Measurements from ENCODE around the gene TCEAL9. TPM values are rescaled to one million over a fixed set of nuclear protein-coding genes. Genes with fewer than 3 reads are reported as not detected.

Gene TCEAL9, protein sequence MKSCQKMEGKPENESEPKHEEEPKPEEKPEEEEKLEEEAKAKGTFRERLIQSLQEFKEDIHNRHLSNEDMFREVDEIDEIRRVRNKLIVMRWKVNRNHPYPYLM
- total RNA-seq (under 1 TPM in 1 of 2 donors, not detected in 1; 0.55 TPM), total RNA-seq (0.15 to 0.93 reads per million in 2 donors)

DNA sequence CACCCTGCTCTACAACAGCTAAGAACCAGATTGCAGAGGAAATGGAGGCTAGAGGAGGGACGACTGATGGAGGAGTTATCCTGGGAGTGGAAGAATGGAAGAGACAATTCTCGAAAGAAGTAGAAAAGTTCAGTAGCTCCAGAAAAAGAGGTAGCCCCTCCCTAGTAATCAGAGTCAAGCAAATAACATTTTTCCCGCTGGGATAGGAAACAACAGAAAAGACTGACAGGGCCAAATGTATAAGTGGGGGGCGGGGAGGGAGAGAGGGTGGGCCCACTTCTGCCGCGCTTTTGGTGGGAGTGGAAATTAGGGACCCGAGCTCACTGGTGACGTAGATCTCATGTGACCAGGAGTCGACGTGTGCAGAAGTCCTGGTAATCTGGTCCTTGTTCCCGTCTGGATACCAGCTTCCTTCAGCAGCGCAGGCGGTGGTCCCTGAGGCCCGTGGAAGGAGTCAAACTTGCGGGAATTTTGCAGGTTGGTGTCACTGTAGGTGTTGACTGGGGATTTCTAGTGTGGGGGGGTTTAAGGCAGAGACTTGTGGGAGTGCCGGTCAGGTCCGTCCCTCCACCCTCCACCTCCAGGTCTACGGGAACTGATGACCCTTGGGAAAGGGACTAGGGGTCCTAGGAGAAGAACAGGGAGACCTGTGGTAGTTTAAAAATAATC, at the start of gene TCEAL9:
Gene TCEAL9, plus strand, starts transcription at position 377 of the 669 bp plus-strand sequence. CDS start 1,179 bp downstream, outside the sequence.
- ATAC-seq = no peak
- Mint-ChIP-seq H3K36me3 (ENCODE audit: low read depth) (peaks cover 2% of the 10 kb centered on the region), H3K27ac (no peak within 1 kb of the TSS), H3K4me3 (peak within 1 kb of the TSS; percentile 84), H3K4me1 (peaks cover 7% of the 10 kb centered on the region), H3K27me3 (peaks cover 12% of the 10 kb centered on the region)
- DNase-seq = no peak
- H3K9me3 ChIP-seq (ENCODE audit: control insufficient read depth, low read length, poor library complexity, severe bottlenecking) = no peaks in the 10 kb centered on the region

DNA sequence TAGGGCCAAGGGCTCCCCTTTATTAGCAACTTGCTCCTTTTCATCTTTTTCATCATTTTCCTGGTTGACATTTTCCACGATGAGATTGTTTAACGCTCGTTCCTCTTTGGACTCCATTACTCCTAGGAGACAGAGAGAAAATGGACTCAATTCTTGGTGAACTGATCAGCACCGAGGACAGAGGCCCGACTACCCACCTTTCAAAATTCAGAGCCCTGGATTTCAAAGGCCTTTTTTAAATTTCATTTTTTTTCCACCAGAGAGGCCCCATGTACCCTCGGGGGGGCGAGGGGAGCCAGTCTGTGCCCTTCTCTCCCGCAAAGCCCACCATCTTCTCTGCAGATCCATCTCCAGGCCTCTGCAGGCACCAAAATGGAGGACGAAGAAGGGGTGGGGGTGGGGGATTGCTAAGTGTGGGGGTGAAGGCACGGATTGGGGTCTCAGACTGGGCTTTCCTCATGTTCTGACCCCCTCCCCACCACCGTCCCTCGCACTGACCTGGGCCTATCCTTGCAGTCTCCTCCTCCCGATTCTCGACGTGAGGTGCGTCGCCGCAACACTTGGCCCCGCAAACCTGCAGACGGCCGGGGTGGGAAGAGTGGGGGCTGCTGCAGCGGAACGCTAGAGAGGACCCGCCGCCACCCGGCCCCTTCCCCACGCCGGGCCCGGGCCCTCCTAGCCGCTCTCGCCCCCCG, 46.3 kb upstream of the TCEAL9 start:
- no peaks in the 10 kb centered on the region for H3K27me3 Mint-ChIP-seq
- no peak for DNase-seq
- no peaks in the 10 kb centered on the region for H3K4me1 Mint-ChIP-seq
- no peaks in the 10 kb centered on the region for H3K36me3 Mint-ChIP-seq (ENCODE audit: low read depth)
- peak overlapping the region; percentile 81 for H3K4me3 Mint-ChIP-seq
- ATAC-seq = no peak
- H3K9me3 ChIP-seq (ENCODE audit: control insufficient read depth, low read length, poor library complexity, severe bottlenecking) = no peaks in the 10 kb centered on the region
- H3K27ac Mint-ChIP-seq = no peak overlapping the region

DNA sequence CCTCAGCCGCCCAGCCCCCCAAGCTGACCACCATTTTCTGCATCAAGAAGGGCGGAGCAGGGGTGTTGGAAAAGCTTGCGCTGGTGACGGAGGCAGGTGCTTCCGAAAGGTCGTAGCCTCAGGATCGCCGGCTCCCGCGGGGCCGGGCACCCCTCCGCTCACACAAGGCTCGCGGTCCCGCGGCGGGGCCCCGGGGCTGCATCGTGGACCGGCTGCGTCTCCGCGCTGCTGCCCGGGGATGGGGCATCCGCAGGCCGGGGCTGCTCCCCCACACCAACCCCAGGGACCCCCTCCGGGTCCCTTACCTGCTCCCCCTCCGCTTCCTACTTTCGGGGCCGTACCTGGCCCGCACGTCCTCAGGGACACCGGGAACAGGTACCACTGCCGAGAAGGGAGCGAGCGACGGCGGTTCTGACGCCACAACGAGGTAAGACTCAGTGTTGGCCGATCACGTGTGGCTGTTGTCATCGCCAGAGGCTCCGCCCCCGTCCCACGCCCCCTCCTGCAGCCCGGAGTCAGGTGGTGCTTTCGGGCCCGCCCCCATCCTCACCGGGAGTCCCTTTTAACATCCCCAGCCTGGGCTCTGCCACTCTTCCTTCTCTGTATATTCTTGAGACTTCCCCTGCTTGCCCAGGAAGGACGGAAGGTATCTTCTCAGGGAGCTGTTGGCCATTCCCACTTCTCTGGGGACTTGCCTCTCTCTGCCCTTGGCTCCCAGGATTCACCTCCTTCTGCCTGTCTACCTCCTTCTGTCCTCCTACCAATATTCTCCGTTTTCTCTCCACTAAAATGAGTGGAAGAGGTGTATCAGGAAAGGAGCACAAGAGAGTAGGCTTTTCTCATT, 45.5 kb upstream of the TCEAL9 start, which contains the start of gene BEX2:
Gene BEX2, minus strand, starts transcription at position 436 of the 844 bp plus-strand sequence. CDS start 1,014 bp downstream, outside the sequence.
- peak within 1 kb of the TSS; percentile 67 for H3K27ac Mint-ChIP-seq
- H3K4me1 Mint-ChIP-seq = no peaks in the 10 kb centered on the region
- peak; percentile 100 for ATAC-seq
- H3K27me3 Mint-ChIP-seq = no peaks in the 10 kb centered on the region
- H3K36me3 Mint-ChIP-seq (ENCODE audit: low read depth) = no peaks in the 10 kb centered on the region
- no peaks in the 10 kb centered on the region for H3K9me3 ChIP-seq (ENCODE audit: control insufficient read depth, low read length, poor library complexity, severe bottlenecking)
- peak; percentile 69 to 76 (median 70) for DNase-seq
- H3K4me3 Mint-ChIP-seq = peak within 1 kb of the TSS; percentile 81

DNA sequence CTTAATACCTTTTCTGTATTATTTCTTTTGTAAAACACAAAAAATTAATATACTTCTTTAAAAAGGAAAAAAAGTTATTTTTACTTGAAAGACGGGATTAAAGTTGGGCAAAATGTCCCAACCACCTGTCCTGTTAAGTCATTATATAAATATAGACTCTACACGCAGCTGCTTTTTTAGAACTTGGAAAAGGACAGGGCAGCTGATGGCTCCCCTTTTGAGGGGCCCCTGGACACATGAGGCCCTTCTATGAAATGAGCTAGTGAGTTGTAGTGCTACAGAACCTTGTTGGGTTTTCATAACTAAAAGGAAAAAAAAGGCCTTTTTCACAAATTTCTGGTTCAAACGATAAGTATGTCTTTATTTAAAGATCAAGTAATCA, 44.9 kb upstream of the TCEAL9 start:
- H3K4me1 Mint-ChIP-seq = no peaks in the 10 kb centered on the region
- peak overlapping the region; percentile 81 for H3K4me3 Mint-ChIP-seq
- no peaks in the 10 kb centered on the region for H3K9me3 ChIP-seq (ENCODE audit: control insufficient read depth, low read length, poor library complexity, severe bottlenecking)
- H3K27me3 Mint-ChIP-seq = no peaks in the 10 kb centered on the region
- H3K36me3 Mint-ChIP-seq (ENCODE audit: low read depth) = no peaks in the 10 kb centered on the region
- no peak for ATAC-seq
- no peak for DNase-seq
- H3K27ac Mint-ChIP-seq = peak overlapping the region; percentile 67

DNA sequence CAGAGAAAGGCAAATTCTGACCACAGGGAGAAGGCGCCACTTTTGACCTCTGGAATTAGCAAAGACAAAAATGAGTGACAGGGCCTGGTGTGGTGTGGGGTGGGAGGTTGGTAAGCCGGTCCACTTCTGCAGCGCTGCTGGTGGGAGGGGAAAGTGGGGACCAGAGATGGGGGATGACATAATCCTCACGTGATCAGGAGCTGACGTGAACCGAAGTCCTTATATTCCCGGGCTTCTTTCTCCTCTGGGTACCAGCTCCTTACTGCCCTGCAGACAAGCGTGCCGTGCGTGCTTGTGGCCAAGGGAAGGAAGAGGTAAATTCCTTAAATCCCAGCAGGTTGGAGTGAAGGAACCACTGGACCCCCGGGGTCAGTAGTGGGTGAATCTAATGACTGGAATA, 26.3 kb upstream of the TCEAL9 start, which contains the start of gene TCEAL7:
Gene TCEAL7, plus strand, starts transcription at position 249 of the 400 bp plus-strand sequence. CDS start 1,165 bp downstream, outside the sequence.
- H3K27me3 Mint-ChIP-seq = peaks cover 29% of the 10 kb centered on the region
- H3K36me3 Mint-ChIP-seq (ENCODE audit: low read depth) = peaks cover 4% of the 10 kb centered on the region
- ATAC-seq = no peak
- H3K27ac Mint-ChIP-seq = no peak within 1 kb of the TSS
- H3K4me3 Mint-ChIP-seq = no peak within 1 kb of the TSS
- H3K4me1 Mint-ChIP-seq = peaks cover 2% of the 10 kb centered on the region
- no peak for DNase-seq
- no peaks in the 10 kb centered on the region for H3K9me3 ChIP-seq (ENCODE audit: control insufficient read depth, low read length, poor library complexity, severe bottlenecking)

DNA sequence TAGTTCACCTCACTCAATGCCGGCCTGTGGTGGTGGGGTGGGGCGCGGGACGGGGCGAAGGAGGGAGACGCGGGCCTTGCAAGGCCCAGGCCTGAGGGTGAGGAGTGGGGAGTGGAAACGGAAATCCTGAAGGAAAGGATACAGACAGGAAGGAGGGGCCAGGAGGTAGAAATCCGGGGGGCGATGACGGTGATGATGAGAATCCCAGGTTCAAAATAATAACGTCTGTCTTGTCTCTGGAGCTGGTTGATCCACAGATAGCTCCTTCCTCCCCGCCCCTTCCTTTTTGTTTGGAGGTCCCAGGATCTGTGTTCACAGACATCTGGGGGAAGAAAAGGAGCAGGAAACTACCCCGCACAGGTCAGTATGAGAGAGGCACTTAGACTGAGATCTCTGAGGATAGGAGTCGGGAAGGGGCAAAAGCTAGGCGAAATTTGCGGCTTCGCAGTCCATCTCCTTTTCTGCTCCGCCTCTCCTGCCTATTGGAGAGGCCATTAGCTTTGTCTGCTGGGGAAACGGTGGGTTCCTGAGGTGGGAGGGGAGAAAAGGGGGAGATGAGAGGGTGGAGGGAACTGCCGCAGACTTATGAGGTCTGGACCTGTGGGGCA, 25.5 kb upstream of the TCEAL9 start:
- H3K27ac Mint-ChIP-seq = no peak overlapping the region
- H3K4me3 Mint-ChIP-seq = no peak overlapping the region
- DNase-seq (no peak), ATAC-seq (no peak)
- H3K4me1 Mint-ChIP-seq = peaks cover 2% of the 10 kb centered on the region
- H3K9me3 ChIP-seq (ENCODE audit: control insufficient read depth, low read length, poor library complexity, severe bottlenecking) = no peaks in the 10 kb centered on the region
- peaks cover 29% of the 10 kb centered on the region for H3K27me3 Mint-ChIP-seq
- H3K36me3 Mint-ChIP-seq (ENCODE audit: low read depth) = peaks cover 4% of the 10 kb centered on the region

DNA sequence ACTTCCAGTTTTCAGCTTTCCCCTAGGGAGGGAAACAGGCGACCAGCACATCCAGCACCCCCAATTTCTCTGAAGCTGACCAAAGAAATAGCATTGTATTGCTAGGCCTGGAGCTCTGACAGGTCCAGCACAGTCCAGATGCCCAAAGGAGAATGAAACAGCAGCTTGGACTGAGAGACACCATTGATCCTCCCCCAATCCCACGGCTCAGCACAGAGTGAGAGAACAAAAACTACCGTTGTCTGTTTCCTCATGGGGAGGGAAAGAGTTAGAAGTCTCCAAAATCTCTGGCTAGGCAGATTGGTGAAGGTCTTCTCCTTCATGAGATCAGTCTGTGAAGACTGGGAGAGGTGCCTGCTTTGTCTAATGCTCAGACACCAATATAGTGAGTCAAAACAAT, 17.6 kb upstream of the TCEAL9 start:
- Mint-ChIP-seq H3K4me3 (peak overlapping the region; percentile 7), H3K27me3 (peaks cover 6% of the 10 kb centered on the region), H3K36me3 (ENCODE audit: low read depth) (no peaks in the 10 kb centered on the region), H3K27ac (no peak overlapping the region), H3K4me1 (no peaks in the 10 kb centered on the region)
- no peaks in the 10 kb centered on the region for H3K9me3 ChIP-seq (ENCODE audit: control insufficient read depth, low read length, poor library complexity, severe bottlenecking)
- DNase-seq (no peak), ATAC-seq (no peak)

DNA sequence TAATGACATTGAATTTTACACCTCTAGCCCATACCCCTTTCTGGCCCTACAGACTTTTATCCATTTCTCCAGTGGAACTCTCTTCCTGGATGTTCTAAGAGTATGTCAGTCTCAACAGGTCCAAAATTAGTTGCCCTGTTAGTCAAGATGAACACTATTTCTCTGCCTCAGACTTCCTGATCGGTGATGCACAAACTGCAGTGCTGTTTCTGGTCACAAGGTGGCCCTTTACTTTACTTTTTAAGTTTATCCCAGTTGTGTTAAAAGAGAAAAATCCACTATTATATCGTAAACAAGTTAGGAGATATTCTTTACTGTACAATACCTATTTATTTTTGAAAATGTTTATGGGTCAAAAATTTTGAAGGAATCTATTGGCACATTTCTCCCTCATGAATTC, 13.2 kb upstream of the TCEAL9 start:
- H3K9me3 ChIP-seq (ENCODE audit: control insufficient read depth, low read length, poor library complexity, severe bottlenecking) = no peaks in the 10 kb centered on the region
- H3K36me3 Mint-ChIP-seq (ENCODE audit: low read depth) = no peaks in the 10 kb centered on the region
- DNase-seq (no peak), ATAC-seq (peak; percentile 54)
- no peak overlapping the region for H3K27ac Mint-ChIP-seq
- no peaks in the 10 kb centered on the region for H3K4me1 Mint-ChIP-seq
- H3K4me3 Mint-ChIP-seq = no peak overlapping the region
- peaks cover 6% of the 10 kb centered on the region for H3K27me3 Mint-ChIP-seq

DNA sequence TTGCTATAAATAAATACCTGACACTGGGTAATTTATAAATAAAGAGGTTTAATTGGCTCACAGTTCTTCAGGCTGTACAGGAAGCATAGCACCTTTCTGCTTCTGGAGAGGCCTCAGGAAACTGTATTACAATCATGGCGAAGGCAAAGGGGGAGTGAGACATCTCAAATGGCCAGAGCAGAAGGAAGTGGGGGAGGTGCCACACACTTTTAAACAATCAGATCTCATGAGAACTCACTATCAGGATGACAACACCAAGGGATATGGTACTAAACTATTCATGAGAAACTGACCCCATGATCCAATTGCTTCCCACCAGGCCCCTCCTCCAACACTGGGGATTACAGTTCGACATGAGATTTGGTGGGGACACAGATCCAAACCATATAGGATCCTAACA, 11.7 kb upstream of the TCEAL9 start:
- peaks cover 10% of the 10 kb centered on the region for H3K27me3 Mint-ChIP-seq

DNA sequence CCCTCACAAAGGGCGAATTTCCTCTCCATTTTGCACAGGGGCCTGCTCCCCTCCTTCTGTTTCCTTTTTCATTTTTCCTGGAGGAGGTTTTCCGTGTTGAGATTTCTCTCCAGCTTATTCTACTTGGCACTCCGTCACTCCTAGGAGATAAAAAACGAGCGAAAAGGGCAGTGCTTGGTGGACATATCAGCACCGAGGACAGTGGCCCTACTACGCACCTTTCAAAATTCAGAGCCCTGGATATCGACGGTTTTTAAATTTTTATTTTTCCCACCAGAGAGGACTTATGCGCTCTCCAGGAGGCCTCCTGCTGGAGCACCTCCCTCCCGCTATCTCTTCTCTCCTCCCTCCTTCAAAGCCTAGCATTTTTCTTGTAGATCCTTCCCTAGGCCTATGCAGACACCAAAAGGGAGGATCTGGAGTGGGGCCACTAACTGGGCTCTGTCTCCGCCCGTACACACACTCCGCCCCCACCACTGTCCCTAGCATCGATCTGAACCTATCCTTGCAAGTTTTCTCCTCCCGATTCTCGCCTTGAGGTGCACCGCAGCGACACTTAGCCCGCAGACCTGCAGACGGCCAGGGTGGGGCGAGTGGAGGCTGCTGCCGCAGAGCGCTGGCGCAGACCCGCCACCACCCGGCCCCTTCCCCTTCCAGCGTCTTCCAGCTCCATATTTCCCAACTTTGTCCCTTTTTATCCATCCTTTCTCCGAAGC, 8.5 kb upstream of the TCEAL9 start:
- Mint-ChIP-seq H3K4me3 (no peak overlapping the region), H3K4me1 (no peaks in the 10 kb centered on the region), H3K27ac (no peak overlapping the region), H3K27me3 (peaks cover 10% of the 10 kb centered on the region), H3K36me3 (ENCODE audit: low read depth) (no peaks in the 10 kb centered on the region)
- no peak for DNase-seq
- no peaks in the 10 kb centered on the region for H3K9me3 ChIP-seq (ENCODE audit: control insufficient read depth, low read length, poor library complexity, severe bottlenecking)
- no peak for ATAC-seq

More for the DNA sequence above, 11.7 kb upstream of the TCEAL9 start:
- DNase-seq = no peak
- no peak for ATAC-seq
- no peaks in the 10 kb centered on the region for H3K4me1 Mint-ChIP-seq
- no peak overlapping the region for H3K27ac Mint-ChIP-seq
- no peak overlapping the region for H3K4me3 Mint-ChIP-seq
- H3K36me3 Mint-ChIP-seq (ENCODE audit: low read depth) = no peaks in the 10 kb centered on the region
- no peaks in the 10 kb centered on the region for H3K9me3 ChIP-seq (ENCODE audit: control insufficient read depth, low read length, poor library complexity, severe bottlenecking)

DNA sequence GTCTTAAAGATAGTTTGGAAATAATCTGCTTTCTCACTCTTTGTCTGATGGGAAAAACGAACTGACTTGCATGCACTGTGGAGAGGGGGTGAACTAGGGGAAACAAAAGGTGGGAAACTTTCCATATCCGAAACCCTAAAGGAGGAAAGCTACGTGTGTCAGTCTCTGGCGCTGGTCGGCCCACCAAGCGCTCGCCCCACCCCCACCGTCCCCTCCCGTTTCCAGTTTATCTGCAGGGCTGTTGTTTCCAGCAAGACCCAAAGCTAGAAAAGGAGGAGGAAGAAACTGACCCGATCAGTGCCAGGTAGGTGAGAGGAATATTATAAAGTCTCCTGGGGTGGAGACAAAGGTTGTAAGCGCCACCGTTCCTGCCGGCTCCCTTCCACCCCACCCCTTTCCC, 552 bp downstream of the TCEAL9 start:
- Mint-ChIP-seq H3K36me3 (ENCODE audit: low read depth) (peaks cover 2% of the 10 kb centered on the region), H3K4me1 (peaks cover 7% of the 10 kb centered on the region), H3K4me3 (peak overlapping the region; percentile 84), H3K27me3 (peaks cover 12% of the 10 kb centered on the region), H3K27ac (no peak overlapping the region)
- no peaks in the 10 kb centered on the region for H3K9me3 ChIP-seq (ENCODE audit: control insufficient read depth, low read length, poor library complexity, severe bottlenecking)
- ATAC-seq = no peak
- no peak for DNase-seq

DNA sequence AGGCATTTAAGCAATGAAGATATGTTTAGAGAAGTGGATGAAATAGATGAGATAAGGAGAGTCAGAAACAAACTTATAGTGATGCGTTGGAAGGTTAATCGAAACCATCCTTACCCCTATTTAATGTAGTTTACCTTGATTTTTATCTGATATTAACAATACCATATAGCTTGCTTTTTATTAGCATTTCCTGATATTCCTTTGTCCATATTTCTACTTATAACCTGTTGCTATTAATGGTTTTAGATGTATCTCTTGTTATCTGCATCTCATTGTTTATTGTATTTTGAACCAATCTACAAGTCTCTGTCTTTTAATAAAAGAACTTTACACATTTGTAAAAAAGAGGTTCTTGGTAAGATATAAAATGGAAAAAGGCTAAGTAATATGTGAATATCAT, 1.6 kb downstream of the TCEAL9 start:
- DNase-seq = no peak
- ATAC-seq = no peak
- H3K9me3 ChIP-seq (ENCODE audit: control insufficient read depth, low read length, poor library complexity, severe bottlenecking) = no peaks in the 10 kb centered on the region
- Mint-ChIP-seq H3K4me1 (peaks cover 7% of the 10 kb centered on the region), H3K27ac (no peak overlapping the region), H3K4me3 (no peak overlapping the region), H3K36me3 (ENCODE audit: low read depth) (peaks cover 2% of the 10 kb centered on the region), H3K27me3 (peaks cover 12% of the 10 kb centered on the region)

All from T-helper 17 cell (primary cell).